Progenitor cell of endocrine pancreas (in vitro differentiated cells): ENCODE measurements around the gene C3orf20. TPM values are rescaled to one million over a fixed set of nuclear protein-coding genes. Genes with fewer than 3 reads are reported as not detected.

Experiments
- DNase-seq: peaks from one replicate; pipeline ENCODE4 v3.0.0; 2021; ENCODE audit warnings: low spot score; ENCODE audit not compliant: unreplicated experiment
- H3K27ac Mint-ChIP-seq: 2 replicates; pipeline ENCODE4 v1.8.0; 2021; ENCODE audit warnings: mild to moderate bottlenecking, moderate library complexity, mixed read lengths
- H3K27me3 Mint-ChIP-seq: 2 replicates; pipeline ENCODE4 v1.8.0; 2021; ENCODE audit warnings: mixed read lengths
- H3K36me3 Mint-ChIP-seq: 2 replicates; pipeline ENCODE4 v1.8.0; 2022; ENCODE audit warnings: mixed read lengths; ENCODE audit not compliant: insufficient read depth
- H3K4me1 Mint-ChIP-seq: 2 replicates; pipeline ENCODE4 v1.8.0; 2021; ENCODE audit warnings: low read depth, mixed read lengths
- H3K4me3 Mint-ChIP-seq: 2 replicates; pipeline ENCODE4 v1.8.0; 2021; ENCODE audit warnings: low read depth, mild to moderate bottlenecking, moderate library complexity, mixed read lengths
- H3K9me3 Mint-ChIP-seq: 2 replicates; pipeline ENCODE4 v1.8.0; 2021; ENCODE audit warnings: low read depth, mixed read lengths
- total RNA-seq: library from RNA; stranded (reverse); gene quantifications from 2 replicates; pipeline ENCODE4 v1.2.1, GENCODE V29; 2021
- TF ChIP-seq, protein P1 (sequence below): fragments of 200-600 bp; sonication (generic); IDR thresholded peaks from one replicate; pipeline ENCODE4 v1.5.0; 2021; ENCODE audit warnings: antibody characterized with exemption, mild to moderate bottlenecking; ENCODE audit not compliant: unreplicated experiment

Gene C3orf20
- total RNA-seq, 1 donor from 2014 or later: 0.19 TPM

DNA sequence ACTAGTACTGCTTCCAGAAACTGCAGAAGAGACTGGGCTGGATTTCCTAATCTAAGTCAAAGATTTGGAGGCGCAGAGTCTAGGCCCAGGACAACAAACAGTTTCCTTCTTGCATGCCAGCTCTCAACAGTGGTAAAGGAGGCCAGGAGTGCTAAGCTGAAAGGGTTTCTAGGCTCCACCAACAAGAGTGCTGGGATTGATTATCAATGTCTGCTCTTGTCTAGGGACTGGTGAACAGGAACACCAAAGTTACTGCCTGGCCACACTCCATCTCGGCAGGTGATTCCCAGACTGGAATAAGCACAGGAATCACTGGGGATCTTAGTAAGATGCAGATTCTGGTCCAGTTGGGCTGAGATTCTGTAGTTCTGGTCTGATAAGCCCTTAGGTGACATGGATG, 121.1 kb downstream of the C3orf20 start:
- H3K27me3 Mint-ChIP-seq: peaks cover 29% of the 10 kb centered on the region
- no peak for DNase-seq
- no peaks in the 10 kb centered on the region for H3K9me3 Mint-ChIP-seq
- no peak overlapping the region for H3K4me3 Mint-ChIP-seq
- TF ChIP-seq, protein P1, sequence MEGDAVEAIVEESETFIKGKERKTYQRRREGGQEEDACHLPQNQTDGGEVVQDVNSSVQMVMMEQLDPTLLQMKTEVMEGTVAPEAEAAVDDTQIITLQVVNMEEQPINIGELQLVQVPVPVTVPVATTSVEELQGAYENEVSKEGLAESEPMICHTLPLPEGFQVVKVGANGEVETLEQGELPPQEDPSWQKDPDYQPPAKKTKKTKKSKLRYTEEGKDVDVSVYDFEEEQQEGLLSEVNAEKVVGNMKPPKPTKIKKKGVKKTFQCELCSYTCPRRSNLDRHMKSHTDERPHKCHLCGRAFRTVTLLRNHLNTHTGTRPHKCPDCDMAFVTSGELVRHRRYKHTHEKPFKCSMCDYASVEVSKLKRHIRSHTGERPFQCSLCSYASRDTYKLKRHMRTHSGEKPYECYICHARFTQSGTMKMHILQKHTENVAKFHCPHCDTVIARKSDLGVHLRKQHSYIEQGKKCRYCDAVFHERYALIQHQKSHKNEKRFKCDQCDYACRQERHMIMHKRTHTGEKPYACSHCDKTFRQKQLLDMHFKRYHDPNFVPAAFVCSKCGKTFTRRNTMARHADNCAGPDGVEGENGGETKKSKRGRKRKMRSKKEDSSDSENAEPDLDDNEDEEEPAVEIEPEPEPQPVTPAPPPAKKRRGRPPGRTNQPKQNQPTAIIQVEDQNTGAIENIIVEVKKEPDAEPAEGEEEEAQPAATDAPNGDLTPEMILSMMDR: no peak
- H3K27ac Mint-ChIP-seq: no peak overlapping the region
- no peaks in the 10 kb centered on the region for H3K36me3 Mint-ChIP-seq
- H3K4me1 Mint-ChIP-seq: peaks cover 2% of the 10 kb centered on the region

DNA sequence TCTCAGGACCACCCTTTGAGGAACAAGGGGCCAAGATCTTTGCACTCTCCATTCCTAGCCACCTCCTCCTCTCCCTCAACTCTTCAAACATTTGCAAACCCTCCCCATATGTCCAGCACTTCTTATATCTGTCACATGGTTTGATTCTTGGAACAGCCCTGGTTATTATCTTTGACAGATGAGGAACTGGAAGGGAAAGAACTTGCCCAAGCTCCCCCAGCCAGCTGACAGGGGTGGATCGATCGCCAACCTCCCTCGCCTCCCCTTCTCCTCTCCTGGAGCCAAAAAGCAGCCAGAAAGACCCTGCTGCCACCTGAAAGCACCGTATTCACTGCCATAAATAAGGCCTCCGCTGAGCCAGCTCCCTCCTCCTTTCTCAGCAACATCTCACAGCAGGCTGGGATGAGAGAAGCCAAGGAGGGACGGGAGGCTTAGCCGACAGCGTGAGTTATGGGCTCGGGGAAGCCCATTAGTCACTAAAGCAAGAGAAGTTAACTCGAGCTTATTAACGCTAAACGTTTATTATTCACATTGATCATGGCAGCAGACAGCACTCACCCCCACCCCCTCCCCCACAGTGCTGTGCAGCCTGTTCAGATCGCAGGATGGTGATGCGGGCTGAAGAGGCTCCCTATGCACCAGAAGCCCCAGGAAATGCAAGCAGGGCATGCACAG, 121.6 kb downstream of the C3orf20 start:
- no peaks in the 10 kb centered on the region for H3K36me3 Mint-ChIP-seq
- DNase-seq: no peak
- TF ChIP-seq, protein P1: no peak
- no peak overlapping the region for H3K27ac Mint-ChIP-seq
- H3K4me1 Mint-ChIP-seq: peaks cover under 1% of the 10 kb centered on the region
- no peak overlapping the region for H3K4me3 Mint-ChIP-seq
- peaks cover 24% of the 10 kb centered on the region for H3K27me3 Mint-ChIP-seq
- no peaks in the 10 kb centered on the region for H3K9me3 Mint-ChIP-seq

DNA sequence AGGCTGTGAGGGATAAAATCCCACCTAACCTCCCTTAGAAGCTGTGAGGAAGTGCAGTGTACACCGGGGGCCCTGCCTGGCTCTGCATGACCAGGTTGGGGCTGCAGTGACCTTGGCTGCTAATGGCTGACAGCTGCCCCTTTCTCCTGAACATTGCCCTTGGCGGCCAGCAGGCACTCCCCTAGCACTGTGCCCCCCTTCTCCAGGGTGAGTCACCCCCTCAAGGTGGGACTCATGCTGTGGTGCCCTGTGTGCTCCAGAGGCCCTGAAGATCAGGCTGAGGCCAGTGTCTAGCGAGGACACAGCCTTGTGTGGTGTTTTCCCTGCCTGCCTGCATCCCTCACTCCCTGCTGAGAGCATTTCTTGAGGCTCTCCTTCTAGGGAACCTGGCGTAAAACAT, 122.8 kb downstream of the C3orf20 start:
- peaks cover 24% of the 10 kb centered on the region for H3K27me3 Mint-ChIP-seq
- TF ChIP-seq, protein P1: no peak
- H3K9me3 Mint-ChIP-seq: no peaks in the 10 kb centered on the region
- no peak for DNase-seq
- no peaks in the 10 kb centered on the region for H3K4me1 Mint-ChIP-seq
- H3K4me3 Mint-ChIP-seq: no peak overlapping the region
- H3K36me3 Mint-ChIP-seq: no peaks in the 10 kb centered on the region
- H3K27ac Mint-ChIP-seq: no peak overlapping the region

DNA sequence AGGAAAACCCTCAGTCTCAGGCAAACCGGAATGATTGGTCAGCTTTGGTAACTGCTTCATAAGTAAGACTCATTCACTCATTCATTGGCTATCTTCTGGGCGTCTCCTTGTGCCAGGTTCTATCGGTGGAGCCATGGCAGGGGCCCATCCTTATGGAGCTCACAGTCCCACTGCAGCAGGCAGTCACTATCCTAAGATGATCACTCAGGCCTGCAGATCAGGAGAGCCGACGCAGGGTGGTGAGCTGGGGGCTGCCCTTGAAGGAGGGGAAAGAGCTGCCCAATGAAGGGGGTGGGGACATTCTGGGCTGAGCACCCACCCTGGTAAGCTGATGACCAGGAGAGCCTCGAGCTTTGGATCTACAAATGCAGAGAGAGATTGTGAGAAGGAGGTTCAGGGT, 123.3 kb downstream of the C3orf20 start:
- no peak overlapping the region for H3K4me3 Mint-ChIP-seq
- no peak for DNase-seq
- TF ChIP-seq, protein P1: no peak
- peaks cover 27% of the 10 kb centered on the region for H3K27me3 Mint-ChIP-seq
- no peaks in the 10 kb centered on the region for H3K9me3 Mint-ChIP-seq
- H3K27ac Mint-ChIP-seq: no peak overlapping the region
- no peaks in the 10 kb centered on the region for H3K36me3 Mint-ChIP-seq
- no peaks in the 10 kb centered on the region for H3K4me1 Mint-ChIP-seq

DNA sequence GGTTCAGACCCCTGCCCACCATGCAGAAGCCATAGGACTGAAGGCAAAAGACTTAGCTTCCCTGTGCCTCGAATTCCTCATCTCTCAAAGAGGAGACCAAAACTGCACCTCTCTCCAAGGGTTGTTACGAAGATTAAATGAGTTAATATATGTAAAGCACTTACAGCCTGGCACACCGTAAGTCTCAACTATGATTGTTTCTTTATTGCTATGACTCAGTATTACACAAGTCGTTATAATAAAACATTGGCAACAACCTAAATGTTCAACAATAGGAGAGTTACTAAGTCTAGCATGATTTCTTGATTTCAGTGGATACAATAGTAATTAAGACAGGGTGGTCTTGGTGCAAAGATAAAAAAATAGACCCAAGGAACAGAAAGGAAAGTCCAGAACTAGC, 124.2 kb downstream of the C3orf20 start:
- Mint-ChIP-seq H3K27me3 (peaks cover 34% of the 10 kb centered on the region), H3K9me3 (no peaks in the 10 kb centered on the region), H3K4me3 (no peak overlapping the region), H3K27ac (no peak overlapping the region), H3K4me1 (peaks cover 1% of the 10 kb centered on the region), H3K36me3 (no peaks in the 10 kb centered on the region)
- TF ChIP-seq, protein P1: no peak
- DNase-seq: no peak
